Panc1 (cell line): Measurements from ENCODE around the gene GLIS2. TPM values are rescaled to one million over a fixed set of nuclear protein-coding genes. Genes with fewer than 3 reads are reported as not detected.

Experiments
- ATAC-seq: fragments of 200-7000 bp; cut with Tn5 transposase; 2 replicates; pipeline ENCODE4 v1.9.1; 2020; ENCODE audit warnings: mild to moderate bottlenecking, moderate library complexity
- BruUV-seq: library from RNA; stranded (reverse); fragments of 400-500 nt; replicated peaks from 2 replicates; lab custom pipeline; 2021; lab: Mats Ljungman, UMichigan
- CTCF ChIA-PET: fragments of 300-600 bp; sonication (Branson Sonifier 250); formaldehyde crosslinking; loops from one replicate; lab custom pipeline; 2022; ENCODE audit warnings: antibody characterized with exemption; lab: Charles Lee
- POLR2A ChIA-PET: fragments of 300-600 bp; sonication (Branson Sonifier 250); formaldehyde crosslinking; loops from one replicate; lab custom pipeline; 2022; ENCODE audit warnings: antibody characterized with exemption; lab: Charles Lee
- DNase-seq: peaks from one replicate; pipeline ENCODE4 v3.0.0-alpha.2; 2010; ENCODE audit warnings: low read depth, low spot score
- H3K27ac ChIP-seq: 2 replicates; pipeline ENCODE4 v1.5.1; 2011; ENCODE audit warnings: mild to moderate bottlenecking, low read length, inconsistent platforms
- H3K27me3 ChIP-seq: fragments of 200-500 bp; sonication (Bioruptor generic); 2 replicates; pipeline ENCODE4 v1.6.0; 2014; ENCODE audit warnings: low read length, inconsistent platforms; ENCODE audit not compliant: control insufficient read depth, insufficient read depth
- H3K36me3 ChIP-seq: fragments of 200-500 bp; sonication (Bioruptor generic); 2 replicates; pipeline ENCODE4 v1.5.1; 2014; ENCODE audit warnings: inconsistent platforms, mild to moderate bottlenecking, low read length, moderate library complexity; ENCODE audit not compliant: control insufficient read depth, insufficient read depth
- H3K4me1 ChIP-seq: 2 replicates; pipeline ENCODE4 v1.5.1; 2011; ENCODE audit warnings: inconsistent platforms, mild to moderate bottlenecking, low read length, moderate library complexity; ENCODE audit not compliant: control insufficient read depth, insufficient read depth
- H3K4me3 ChIP-seq, 2 experiments: 2 replicates each; pipeline ENCODE4 v1.5.1; 2011 to 2012; ENCODE audit warnings: low read depth in 2 of 2, low read length in 2 of 2, mild to moderate bottlenecking in 2 of 2, inconsistent platforms in 1 of 2, moderate library complexity in 1 of 2
- H3K9me3 ChIP-seq: fragments of 200-500 bp; sonication (Bioruptor generic); 2 replicates; pipeline ENCODE4 v1.5.1; 2014; ENCODE audit warnings: low read depth, mild to moderate bottlenecking, inconsistent platforms, low read length, moderate library complexity; ENCODE audit not compliant: control insufficient read depth, insufficient read depth
- CTCF ChIP-seq: fragments of 450-650 bp; IDR thresholded peaks from 2 replicates; pipeline ENCODE4 v1.5.1; 2017; ENCODE audit warnings: mild to moderate bottlenecking
- POLR2AphosphoS5 ChIP-seq: IDR thresholded peaks from 2 replicates; pipeline ENCODE4 v1.6.1; 2012; ENCODE audit warnings: mild to moderate bottlenecking, low read depth, low read length, moderate library complexity
- REST ChIP-seq, 2 experiments: IDR thresholded peaks; 2 replicates each; pipeline ENCODE4 v1.6.1; 2011 to 2012; ENCODE audit warnings: low read depth in 2 of 2, control low read depth in 1 of 2, low read length in 1 of 2, mild to moderate bottlenecking in 1 of 2, moderate library complexity in 1 of 2; ENCODE audit not compliant: insufficient read depth in 1 of 2
- SIN3A ChIP-seq: IDR thresholded peaks from 2 replicates; pipeline ENCODE4 v1.6.1; 2012; ENCODE audit warnings: low read depth, mild to moderate bottlenecking, low read length, moderate library complexity, borderline replicate concordance; ENCODE audit not compliant: insufficient read depth
- TCF7L2 ChIP-seq: IDR thresholded peaks from 2 replicates; pipeline ENCODE4 v1.6.1; 2011; ENCODE audit warnings: mild to moderate bottlenecking, low read depth, low read length, inconsistent platforms
- in situ Hi-C: cut with HindIII; loops from 2 replicates; pipeline ENCODE4 v1.10.0; 2016; ENCODE audit warnings: low sequenced_read_pairs, low pct_unique_long_range_greater_than_20kb
- intact Hi-C: fragments of 100-400 bp; cut with micrococcal nuclease; formaldehyde crosslinking; loops from one replicate; pipeline ENCODE4 v1.10.0; 2022; ENCODE audit not compliant: unreplicated experiment
- total RNA-seq: library from RNA; stranded (reverse); gene quantifications from one replicate; pipeline ENCODE4 v1.2.1, GENCODE V29; 2021; ENCODE audit not compliant: unreplicated experiment

The GLIS2 gene
- total RNA-seq, 1 experiment from 2014 or later: 87.3 TPM

- no peaks in the 10 kb centered on the region for H3K9me3 ChIP-seq
- no peaks in the 10 kb centered on the region for H3K27me3 ChIP-seq
- peak overlapping the region; percentile 92 for H3K27ac ChIP-seq
- intact Hi-C loops (no loop called here), in situ Hi-C loops (no loop called here)
- H3K4me1 ChIP-seq: peaks cover 95% of the 10 kb centered on the region
- TF ChIP-seq POLR2AphosphoS5: no peak
- no peak for TF ChIP-seq TCF7L2
- TF ChIP-seq REST (IDR thresholded peaks at IDR 0.05; ENCODE audit: insufficient read depth in 1 of 2, low read depth in 2 of 2, low read length in 1 of 2): no peak
- no peak for TF ChIP-seq CTCF
- TF ChIP-seq SIN3A: no peak
- ChIA-PET CTCF (interaction anchor here (0.6 to 3.3 kb wide), 4 partner anchors 9 to 123 kb away, joined by 3 to 12 read pairs (median 5); no protein-coding TSS in a partner anchor), POLR2A (no interaction called here)
- no peaks in the 10 kb centered on the region for H3K36me3 ChIP-seq
- peak; percentile 62 for ATAC-seq
- peak overlapping the region; percentile 6 to 30; a peak in 3 of 4 replicates for H3K4me3 ChIP-seq
- no TSS peak for BruUV-seq
- no peak for DNase-seq
These were observed 8.1 kb downstream of the GLIS2 start for GRCh38 chr16:4323845-4324488.

GRCh38 chr16:4324492-4325252, 8.8 kb downstream of the GLIS2 start:
- DNase-seq (no peak), ATAC-seq (no peak)
- Histone ChIP-seq H3K4me1 (peaks cover 95% of the 10 kb centered on the region), H3K9me3 (no peaks in the 10 kb centered on the region), H3K27me3 (no peaks in the 10 kb centered on the region), H3K27ac (peak overlapping the region; percentile 92), H3K4me3 (peak overlapping the region in 1 of 2 experiments; percentile 25; a peak in 2 of 4 replicates), H3K36me3 (no peaks in the 10 kb centered on the region)
- in situ Hi-C loops (no loop called here), intact Hi-C loops (no loop called here)
- BruUV-seq: no TSS peak
- POLR2A ChIA-PET: no interaction called here
- CTCF ChIA-PET: interaction anchor here (0.6 to 3.3 kb wide), 5 partner anchors 8 to 124 kb away, joined by 3 to 12 read pairs (median 5); no protein-coding TSS in a partner anchor
- TF ChIP-seq REST (IDR thresholded peaks at IDR 0.05; ENCODE audit: insufficient read depth in 1 of 2, low read depth in 2 of 2, low read length in 1 of 2) (no peak), POLR2AphosphoS5 (no peak), CTCF (no peak), SIN3A (no peak), TCF7L2 (no peak)
